HCT116 (cell line): Measurements from ENCODE around the gene ITIH3. TPM values are rescaled to one million over a fixed set of nuclear protein-coding genes. Genes with fewer than 3 reads are reported as not detected.

Experiments used
- ATAC-seq: fragments of 200-7000 bp; cut with Tn5 transposase; 2 replicates; pipeline ENCODE4 v1.9.1; 2020; ENCODE audit warnings: mild to moderate bottlenecking, moderate library complexity
- BruUV-seq: library from RNA; stranded (reverse); fragments of 400-500 nt; replicated peaks from 2 replicates; lab custom pipeline; 2021; lab: Mats Ljungman, UMichigan
- CTCF ChIA-PET: fragments of 300-600 bp; sonication (Branson Sonifier 250); formaldehyde crosslinking; loops from one replicate; lab custom pipeline; 2021; ENCODE audit warnings: antibody characterized with exemption; lab: Charles Lee
- POLR2A ChIA-PET: fragments of 300-600, 350-600 bp; sonication (Branson Sonifier 250); formaldehyde crosslinking; loops from one replicate; lab custom pipeline; 2021; ENCODE audit warnings: antibody characterized with exemption; lab: Charles Lee
- RAD21 ChIA-PET, 2 experiments: fragments of 300-600 bp; sonication (Branson Sonifier 250); formaldehyde crosslinking; loops; one replicate each; lab custom pipeline; 2023; ENCODE audit warnings: low total read pairs in 2 of 2; ENCODE audit not compliant: uncharacterized antibody in 2 of 2, unreplicated experiment in 2 of 2, low non-redundant PET in 1 of 2; lab: Charles Lee
- DNase-seq: peaks from one replicate; pipeline ENCODE4 v3.0.0-alpha.2; 2010; ENCODE audit warnings: low read depth, low spot score
- H2AFZ ChIP-seq: fragments of 200-600 bp; shearing (Covaris generic), sonication (generic); 2 replicates; pipeline ENCODE4 v1.6.1; 2017; ENCODE audit warnings: low read depth, mixed run types, mixed read lengths, antibody characterized with exemption, low read length; ENCODE audit not compliant: poor library complexity, severe bottlenecking
- H3K27ac ChIP-seq: 2 replicates; pipeline ENCODE4 v1.5.1; 2012; ENCODE audit warnings: low read depth, low read length
- H3K27me3 ChIP-seq: fragments of 200-600 bp; sonication (generic); 2 replicates; pipeline ENCODE4 v1.6.1; 2016; ENCODE audit warnings: mixed run types, low read length, mixed read lengths; ENCODE audit not compliant: insufficient read depth
- H3K36me3 ChIP-seq, 2 experiments: fragments of 200-500 bp in 1 of 2; fragments of 200-600 bp in 1 of 2; sonication (Bioruptor generic) in 1 of 2; sonication (generic) in 1 of 2; 2 replicates each; pipeline versions ENCODE4 v1.5.1 to v1.6.1; 2014 to 2016; ENCODE audit warnings: low read length in 2 of 2, inconsistent platforms in 1 of 2, mixed read lengths in 1 of 2, mixed run types in 1 of 2; ENCODE audit not compliant: insufficient read depth in 2 of 2, control insufficient read depth in 1 of 2
- H3K4me1 ChIP-seq, 2 experiments: fragments of 200-600 bp in 1 of 2; sonication (generic) in 1 of 2; 2 replicates each; pipeline versions ENCODE4 v1.5.1 to v1.6.1; 2012 to 2017; ENCODE audit warnings: low read length in 2 of 2, inconsistent platforms in 1 of 2, mild to moderate bottlenecking in 1 of 2, mixed read lengths in 1 of 2, mixed run types in 1 of 2, moderate library complexity in 1 of 2; ENCODE audit not compliant: insufficient read depth in 2 of 2, control insufficient read depth in 1 of 2
- H3K4me2 ChIP-seq: fragments of 200-600 bp; sonication (generic); 2 replicates; pipeline ENCODE4 v1.6.1; 2017; ENCODE audit warnings: mixed run types, low read length, mixed read lengths
- H3K4me3 ChIP-seq, 2 experiments: fragments of 200-600 bp in 1 of 2; sonication (generic) in 1 of 2; replicated peaks in 1 of 2; 2 replicates each; pipeline ENCODE4 v1.5.1; 2011 to 2016; ENCODE audit warnings: low read length in 2 of 2, control low read depth in 1 of 2, low read depth in 1 of 2, mild to moderate bottlenecking in 1 of 2, mixed read lengths in 1 of 2, mixed run types in 1 of 2
- H3K79me2 ChIP-seq: fragments of 200-600 bp; sonication (generic); 2 replicates; pipeline ENCODE4 v1.6.1; 2017; ENCODE audit warnings: mild to moderate bottlenecking, mixed run types, low read length, moderate library complexity, mixed read lengths; ENCODE audit not compliant: insufficient read depth
- H3K9ac ChIP-seq: fragments of 200-600 bp; sonication (generic); 2 replicates; pipeline ENCODE4 v1.6.1; 2016; ENCODE audit warnings: low read length, mixed read lengths
- H3K9me2 ChIP-seq: fragments of 200-600 bp; sonication (generic), shearing (Covaris generic); 2 replicates; pipeline ENCODE4 v1.6.1; 2017; ENCODE audit warnings: mixed run types, mild to moderate bottlenecking, moderate library complexity; ENCODE audit not compliant: insufficient read depth
- H3K9me3 ChIP-seq, 2 experiments: fragments of 200-500 bp in 1 of 2; fragments of 200-600 bp in 1 of 2; sonication (Bioruptor generic) in 1 of 2; sonication (generic) in 1 of 2; 2 replicates each; pipeline ENCODE4 v1.6.1; 2014 to 2017; ENCODE audit warnings: low read length in 2 of 2, mixed read lengths in 2 of 2, inconsistent platforms in 1 of 2, low read depth in 1 of 2, mild to moderate bottlenecking in 1 of 2, mixed run types in 1 of 2, moderate library complexity in 1 of 2; ENCODE audit not compliant: control insufficient read depth in 1 of 2, insufficient read depth in 1 of 2
- H4K20me1 ChIP-seq: fragments of 200-600 bp; sonication (generic), shearing (Covaris generic); 2 replicates; pipeline ENCODE4 v1.6.1; 2017; ENCODE audit warnings: mixed run types, mild to moderate bottlenecking, moderate library complexity; ENCODE audit not compliant: insufficient read depth
- ATF3 ChIP-seq: IDR thresholded peaks from 2 replicates; pipeline ENCODE4 v1.6.1; 2012
- CEBPB ChIP-seq: IDR thresholded peaks from 2 replicates; pipeline ENCODE4 v1.6.1; 2012; ENCODE audit warnings: low read depth
- CTCF ChIP-seq, 3 experiments: fragments of 200-600 bp in 1 of 3; sonication (generic) in 1 of 3; IDR thresholded peaks in 2 of 3; conservative IDR thresholded peaks in 1 of 3; 2 replicates each; pipeline ENCODE4 v1.5.1; 2012 to 2017; ENCODE audit warnings: low read depth in 2 of 3, low read length in 2 of 3, antibody characterized with exemption in 1 of 3, borderline replicate concordance in 1 of 3, control low read depth in 1 of 3, mild to moderate bottlenecking in 1 of 3, mixed read lengths in 1 of 3, mixed run types in 1 of 3, moderate library complexity in 1 of 3; ENCODE audit not compliant: insufficient read depth in 1 of 3
- ELF1 ChIP-seq: IDR thresholded peaks from 2 replicates; pipeline ENCODE4 v1.6.1; 2012; ENCODE audit warnings: low read depth, borderline replicate concordance
- EZH2 ChIP-seq: fragments of 200-600 bp; sonication (generic); IDR thresholded peaks from 2 replicates; pipeline ENCODE4 v1.6.1; 2017; ENCODE audit warnings: antibody characterized with exemption, mixed run types
- JUND ChIP-seq: IDR thresholded peaks from 2 replicates; pipeline ENCODE4 v1.6.1; 2012
- POLR2AphosphoS5 ChIP-seq: IDR thresholded peaks from 2 replicates; pipeline ENCODE4 v1.6.1; 2011; ENCODE audit warnings: mild to moderate bottlenecking, low read depth, low read length, moderate library complexity
- REST ChIP-seq: IDR thresholded peaks from 2 replicates; pipeline ENCODE4 v1.6.1; 2012; ENCODE audit warnings: low read depth
- SIN3A ChIP-seq: IDR thresholded peaks from 2 replicates; pipeline ENCODE4 v1.6.1; 2012; ENCODE audit warnings: low read depth
- SP1 ChIP-seq: IDR thresholded peaks from 2 replicates; pipeline ENCODE4 v1.6.1; 2012; ENCODE audit warnings: low read depth
- ZFX ChIP-seq: fragments of 450-650 bp; IDR thresholded peaks from 2 replicates; pipeline ENCODE4 v1.6.1; 2017
- intact Hi-C: fragments of 100-400 bp; cut with micrococcal nuclease; formaldehyde crosslinking; loops from 2 replicates; pipeline ENCODE4 v1.10.0; 2022
- total RNA-seq: library from RNA; stranded (reverse); gene quantifications from one replicate; pipeline ENCODE4 v1.2.1, GENCODE V29; 2021; ENCODE audit not compliant: unreplicated experiment

ITIH3 gene
- total RNA-seq, 1 experiment from 2014 or later: 0.44 TPM

- no TSS peak for BruUV-seq
- Histone ChIP-seq H2AFZ (no peak overlapping the region), H3K9me2 (no peaks in the 10 kb centered on the region), H3K4me3 (no peak overlapping the region), H3K36me3 (no peaks in the 10 kb centered on the region), H3K79me2 (no peaks in the 10 kb centered on the region), H3K9ac (no peak overlapping the region), H3K9me3 (no peaks in the 10 kb centered on the region), H3K27me3 (no peaks in the 10 kb centered on the region), H4K20me1 (no peaks in the 10 kb centered on the region), H3K4me1 (no peaks in the 10 kb centered on the region), H3K27ac (no peak overlapping the region), H3K4me2 (no peak overlapping the region)
- DNase-seq (no peak), ATAC-seq (no peak)
- RAD21 ChIA-PET: no interaction called here
- CTCF ChIA-PET: interaction anchor here (0.6 kb wide), 1 partner anchor 93 kb away, joined by 4 read pairs; no protein-coding TSS in a partner anchor
- TF ChIP-seq CTCF (IDR thresholded peaks at IDR 0.05 in 2 of 3, conservative IDR thresholded peaks at IDR 0.05 in 1 of 3; ENCODE audit: borderline replicate concordance in 1 of 3, insufficient read depth in 1 of 3, low read depth in 2 of 3, low read length in 2 of 3) (no peak), SIN3A (no peak)
- POLR2A ChIA-PET: no interaction called here
- intact Hi-C loops: no loop called here
Observed at GRCh38 chr3:52841211-52841980, 46.8 kb downstream of the ITIH3 start.

- DNase-seq (no peak), ATAC-seq (no peak)
- no peak overlapping the region for H3K9ac ChIP-seq
- RAD21 ChIA-PET: no interaction called here
- no peak overlapping the region for H2AFZ ChIP-seq
- TF ChIP-seq ELF1 (no peak), ATF3 (no peak), ZFX (no peak), JUND (no peak), REST (no peak), EZH2 (no peak), CEBPB (no peak), SP1 (no peak), POLR2AphosphoS5 (no peak)
- H3K9me3 ChIP-seq: no peaks in the 10 kb centered on the region
- no peaks in the 10 kb centered on the region for H3K9me2 ChIP-seq
- POLR2A ChIA-PET: no interaction called here
- no peaks in the 10 kb centered on the region for H4K20me1 ChIP-seq
- no peak overlapping the region for H3K4me3 ChIP-seq
- CTCF ChIA-PET: no interaction called here
- no TSS peak for BruUV-seq
- H3K27ac ChIP-seq: no peak overlapping the region
- H3K36me3 ChIP-seq: no peaks in the 10 kb centered on the region
- no peaks in the 10 kb centered on the region for H3K4me1 ChIP-seq
- no peak overlapping the region for H3K4me2 ChIP-seq
- no peaks in the 10 kb centered on the region for H3K79me2 ChIP-seq
- H3K27me3 ChIP-seq: no peaks in the 10 kb centered on the region
- intact Hi-C loops: no loop called here
Observed at GRCh38 chr3:52841981-52842340, 47.4 kb downstream of the ITIH3 start.
